GM19452 (cell line): ENCODE data around the gene CHERP.
"Not testable (repeated sequence)": the region's sequence is repeated elsewhere in the genome, so short reads cannot be mapped to it uniquely, and the experiment has no call there.

Source experiments
- ATAC-seq: cut with Tn5 transposase; IDR thresholded peaks from one replicate; pipeline ENCODE4 v1.9.1; 2021; ENCODE audit not compliant: unreplicated experiment

CHERP gene

DNA sequence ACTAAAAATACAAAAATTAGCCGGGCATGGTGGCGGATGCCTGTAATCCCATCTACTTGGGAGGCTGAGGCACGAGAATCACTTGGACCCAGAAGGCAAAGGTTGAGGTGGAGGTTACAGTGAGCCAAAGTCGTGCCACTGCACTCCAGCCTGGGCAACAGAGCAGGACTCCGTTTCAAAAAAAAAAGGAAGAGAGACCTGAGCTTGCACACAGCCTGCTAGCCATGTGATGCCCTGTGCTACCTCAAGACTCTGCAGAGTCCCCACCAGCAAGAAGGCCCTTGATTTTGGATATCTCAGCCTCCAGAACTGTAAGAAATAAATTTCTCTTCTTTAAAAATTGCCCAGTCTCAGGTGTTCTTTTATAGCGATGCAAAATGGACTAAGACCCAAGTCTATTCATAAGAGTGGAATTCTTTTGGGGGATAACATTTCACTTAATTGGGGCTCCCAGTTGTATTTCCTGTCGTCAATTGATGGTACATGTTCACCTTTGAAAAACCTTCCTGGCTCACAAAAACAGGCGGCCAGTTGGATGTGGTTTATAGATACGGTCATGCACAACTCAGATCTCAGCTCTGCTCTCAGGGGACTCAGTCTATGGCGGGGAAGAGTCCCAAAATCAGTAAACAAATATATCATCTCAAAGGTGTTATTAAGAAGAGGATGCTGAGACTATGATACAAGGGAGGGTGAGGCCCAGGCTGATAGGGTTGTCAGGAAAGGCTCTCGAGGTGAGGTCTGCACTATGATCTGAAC, 2.4 kb upstream of the CHERP start:
- no peak for ATAC-seq

DNA sequence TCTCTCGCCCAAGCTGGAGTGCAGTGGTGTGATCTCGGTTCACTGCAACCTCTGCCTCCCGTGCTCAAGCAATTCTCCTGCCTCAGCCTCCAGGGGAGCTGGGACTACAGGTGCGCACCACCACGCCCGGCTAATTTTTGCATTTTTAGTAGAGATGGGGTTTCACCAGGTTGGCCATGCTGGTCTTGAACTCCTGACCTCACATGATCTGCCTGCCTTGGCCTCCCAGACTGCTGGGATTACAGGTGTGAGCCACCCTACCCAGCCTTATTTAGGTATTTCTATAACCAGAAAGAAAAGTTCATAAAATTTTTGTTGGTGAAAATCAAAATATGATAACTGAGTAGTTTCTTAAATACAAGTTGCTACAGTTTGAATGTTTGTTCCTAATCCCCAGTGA, 1.5 kb upstream of the CHERP start:
- not testable (repeated sequence) for ATAC-seq

DNA sequence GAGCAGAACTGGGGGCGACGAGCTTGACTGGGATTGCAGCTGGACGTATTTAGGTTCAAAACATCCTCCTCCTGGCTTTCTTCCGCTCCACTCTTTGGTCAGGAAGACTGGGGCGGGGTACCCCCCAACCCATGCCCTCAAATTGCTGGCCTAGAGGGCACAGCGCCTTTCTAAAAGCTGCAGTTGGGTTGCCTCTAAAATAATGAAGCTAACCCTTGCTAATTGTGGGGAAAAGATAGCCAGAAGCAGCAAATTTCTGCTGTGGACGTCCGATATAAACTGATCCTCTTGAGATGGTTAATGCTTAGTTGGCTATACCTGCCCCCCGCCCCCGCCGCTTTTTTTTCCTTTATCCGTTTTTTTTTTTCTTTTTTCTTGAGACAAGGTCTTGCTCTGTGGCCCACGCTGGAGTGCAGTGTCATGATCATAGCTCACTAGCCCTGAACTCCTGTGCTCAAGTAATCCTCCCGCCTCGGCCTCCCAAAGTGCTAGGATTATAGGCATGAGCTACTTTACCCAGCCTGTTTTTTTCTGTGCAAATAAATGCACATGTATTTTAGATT, 754 bp upstream of the CHERP start:
- ATAC-seq = no peak

DNA sequence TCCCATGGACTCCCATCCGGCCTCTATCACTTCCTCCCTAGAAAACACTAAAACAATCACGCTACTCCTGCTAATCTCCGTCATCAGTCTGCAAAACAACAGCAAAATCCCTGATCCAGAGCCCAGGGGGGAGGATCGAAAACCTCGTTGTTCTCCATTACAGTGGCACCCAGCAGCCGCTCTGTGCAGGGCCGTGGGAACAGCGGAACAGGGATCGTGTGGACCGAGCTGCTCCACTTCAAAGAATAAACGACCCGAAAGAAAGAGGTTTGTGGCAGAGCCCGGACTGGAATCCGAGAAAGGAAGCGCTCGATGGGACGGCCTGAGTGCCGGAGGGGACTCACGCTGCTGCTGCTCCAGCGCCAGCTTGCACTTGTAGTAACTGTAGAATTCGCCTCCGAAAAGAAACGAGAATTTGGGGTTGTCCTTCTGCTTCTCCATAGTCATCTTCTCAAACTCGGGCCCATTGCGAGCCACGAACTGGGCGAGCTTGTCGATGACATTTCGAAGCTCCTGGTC, 652 bp downstream of the CHERP start:
- no peak for ATAC-seq

DNA sequence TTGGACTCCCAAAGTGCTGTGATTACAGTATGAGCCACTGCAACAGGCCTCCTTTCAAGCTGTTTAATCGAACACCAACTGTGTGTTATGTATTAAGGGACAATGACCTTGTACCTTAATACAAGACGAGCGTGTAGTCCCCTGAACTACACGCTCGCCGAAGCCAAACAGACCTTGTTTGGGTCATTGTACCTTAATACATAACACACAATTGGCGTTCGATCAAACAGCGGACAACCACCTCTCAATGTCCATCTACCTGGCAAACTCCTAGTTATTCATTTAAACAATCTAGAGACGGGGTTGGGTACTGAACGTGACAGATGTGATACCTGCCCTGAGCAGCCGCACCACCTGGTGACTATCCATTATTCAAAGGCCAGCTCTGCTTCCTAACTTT, 1.3 kb downstream of the CHERP start:
- no peak for ATAC-seq

DNA sequence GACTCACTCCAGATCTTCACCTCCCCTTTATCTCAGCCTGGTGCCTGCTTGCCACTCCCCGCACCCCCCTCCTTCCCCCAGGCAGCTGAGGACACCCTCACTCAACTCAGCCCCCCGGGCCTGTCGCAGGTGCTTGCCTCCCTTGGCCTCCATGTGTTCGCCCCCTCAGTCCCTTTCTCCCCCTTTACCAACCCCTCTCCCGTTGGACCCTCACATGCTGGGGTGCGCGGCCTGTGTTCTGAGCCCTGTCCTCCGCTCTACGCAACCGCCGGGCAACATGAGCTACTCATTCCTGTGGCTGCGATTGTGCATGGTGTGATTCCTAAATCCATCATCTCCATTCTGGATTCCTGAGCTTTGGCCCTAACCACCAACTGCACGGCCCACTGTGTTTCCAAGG, 5.1 kb downstream of the CHERP start:
- ATAC-seq = no peak

DNA sequence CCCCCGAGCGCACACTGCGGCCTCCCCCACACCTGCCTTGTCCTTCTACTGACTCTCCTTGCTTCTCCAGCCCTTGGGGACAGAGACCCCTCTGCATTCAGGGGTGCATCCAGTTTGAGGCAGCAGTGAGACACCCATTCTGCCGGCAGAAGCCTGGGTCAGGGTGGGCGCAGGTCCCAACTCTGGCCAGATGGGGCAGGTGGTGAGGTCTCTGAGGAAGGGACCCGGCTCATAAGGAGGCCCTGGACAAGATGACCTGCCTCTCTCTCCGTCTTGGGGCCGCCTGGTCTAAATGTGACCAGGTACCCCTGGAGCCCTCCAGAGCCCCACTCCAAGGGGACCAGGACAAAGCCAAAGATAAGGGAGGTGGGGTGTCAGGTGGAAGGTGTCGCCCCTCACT, 6.1 kb downstream of the CHERP start:
- no peak for ATAC-seq

DNA sequence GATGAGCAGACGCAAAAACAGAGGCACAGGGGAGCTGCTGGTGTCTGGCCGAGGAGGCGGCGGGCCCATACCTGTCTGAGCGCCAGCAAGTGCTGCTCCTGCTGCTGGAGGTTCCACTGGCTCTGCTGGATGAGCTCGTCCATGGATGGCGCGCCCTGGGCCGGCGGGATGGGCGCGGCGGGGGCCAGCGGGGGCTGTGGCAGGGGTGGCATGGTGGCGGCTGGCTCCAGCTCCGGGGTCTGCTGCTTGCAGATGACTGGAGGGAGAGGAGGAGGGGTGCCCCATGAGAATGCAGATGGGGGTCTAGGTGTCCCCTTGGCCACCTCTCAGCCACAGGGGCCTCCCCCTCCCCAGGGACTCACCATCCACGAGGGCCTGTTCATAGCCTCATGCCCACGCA, 6.9 kb downstream of the CHERP start:
- no peak for ATAC-seq

DNA sequence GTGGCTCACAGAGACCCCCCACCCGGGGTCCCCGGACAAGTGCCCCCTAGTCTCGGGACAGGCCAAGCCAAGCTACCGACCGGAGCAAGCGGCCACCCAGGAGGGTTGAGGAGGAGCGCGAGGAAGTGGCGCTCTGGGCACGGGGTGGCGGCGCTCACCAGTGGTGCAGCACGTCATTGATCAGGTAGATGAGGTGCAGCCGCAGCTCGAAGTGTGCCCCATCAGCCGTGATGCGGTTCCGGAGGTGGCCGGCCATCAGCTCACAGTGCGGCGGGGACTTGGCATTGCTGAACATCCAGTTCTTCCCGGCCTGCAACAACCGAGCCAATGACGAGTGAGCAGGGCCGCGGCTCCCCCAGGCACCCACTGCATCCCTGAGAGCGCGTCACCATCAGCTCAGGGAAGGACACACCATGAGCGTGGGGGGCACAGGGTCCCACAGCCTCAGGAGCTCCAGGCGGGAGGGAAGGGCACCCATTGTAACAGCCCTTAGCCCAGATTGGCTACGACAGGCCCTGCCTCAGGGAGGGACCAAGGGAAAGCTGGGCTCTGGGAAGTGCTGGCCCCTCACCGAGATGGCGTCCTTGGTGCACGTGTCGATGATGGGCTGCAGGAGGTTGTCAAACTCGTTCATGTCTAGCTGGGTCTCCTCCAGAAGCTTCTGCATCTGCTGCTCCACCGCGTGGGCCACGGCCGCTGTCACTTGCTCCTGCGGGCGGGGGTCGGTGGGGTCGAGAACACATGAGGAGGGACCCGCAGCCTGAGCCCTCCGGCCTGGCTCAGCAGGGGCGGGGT, 9.6 kb downstream of the CHERP start:
- ATAC-seq = no peak

DNA sequence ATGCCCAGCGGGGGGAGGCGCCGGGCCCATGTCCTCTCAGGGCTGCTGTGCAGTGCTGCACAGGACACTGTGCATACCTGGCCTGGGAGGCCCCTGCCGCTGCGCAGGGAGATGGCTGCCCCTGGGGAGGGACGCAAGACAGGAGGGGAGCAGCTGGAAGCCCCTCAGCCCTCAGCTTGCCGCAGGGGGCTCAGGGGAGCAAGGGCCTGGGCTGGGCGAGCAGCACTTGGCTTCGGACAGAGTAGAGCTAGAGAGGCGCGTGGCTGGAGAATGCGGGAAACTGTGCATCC, 10.9 kb downstream of the CHERP start:
- ATAC-seq = no peak

DNA sequence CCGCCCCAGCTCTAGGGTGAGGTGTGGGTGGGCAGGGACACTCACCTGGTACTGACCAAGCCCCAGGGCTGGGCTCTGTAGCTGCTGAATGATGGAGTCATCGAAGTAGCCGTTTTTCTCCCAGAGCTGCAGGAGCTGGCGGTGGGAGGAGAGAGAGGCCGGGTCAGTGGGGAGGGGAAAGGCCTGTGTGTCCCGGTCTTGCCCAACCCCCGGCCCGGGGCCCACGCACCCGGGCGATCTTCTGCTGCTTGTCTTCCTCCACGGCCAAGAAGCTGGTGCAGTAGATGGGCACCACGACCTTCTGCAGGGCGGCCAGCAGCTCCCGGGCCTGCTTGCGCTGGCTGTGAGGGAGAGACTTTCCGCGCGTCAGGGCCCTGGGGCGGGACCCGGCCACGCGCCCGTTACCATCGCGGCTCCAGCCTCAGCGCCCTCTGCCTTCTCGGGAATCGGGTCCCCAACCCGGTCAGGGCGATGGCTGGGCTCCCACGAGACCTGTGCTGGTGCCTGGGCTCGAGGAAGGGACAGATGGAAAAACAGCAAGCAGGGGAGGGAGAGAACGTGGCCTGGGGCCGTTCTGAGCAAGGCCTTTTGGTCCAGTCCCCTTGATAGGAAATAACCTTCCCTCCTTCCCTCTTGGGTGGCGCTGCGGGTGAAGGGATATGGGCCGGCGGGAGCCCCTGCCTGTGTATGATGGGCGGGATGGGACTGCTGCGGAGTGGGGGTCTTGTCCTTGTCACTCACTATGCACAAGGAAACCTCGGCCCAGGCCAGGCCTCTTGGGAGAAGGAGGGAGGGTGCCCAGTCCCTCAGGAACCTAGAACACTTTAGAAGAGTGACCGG, 11.5 kb downstream of the CHERP start:
- ATAC-seq = no peak

DNA sequence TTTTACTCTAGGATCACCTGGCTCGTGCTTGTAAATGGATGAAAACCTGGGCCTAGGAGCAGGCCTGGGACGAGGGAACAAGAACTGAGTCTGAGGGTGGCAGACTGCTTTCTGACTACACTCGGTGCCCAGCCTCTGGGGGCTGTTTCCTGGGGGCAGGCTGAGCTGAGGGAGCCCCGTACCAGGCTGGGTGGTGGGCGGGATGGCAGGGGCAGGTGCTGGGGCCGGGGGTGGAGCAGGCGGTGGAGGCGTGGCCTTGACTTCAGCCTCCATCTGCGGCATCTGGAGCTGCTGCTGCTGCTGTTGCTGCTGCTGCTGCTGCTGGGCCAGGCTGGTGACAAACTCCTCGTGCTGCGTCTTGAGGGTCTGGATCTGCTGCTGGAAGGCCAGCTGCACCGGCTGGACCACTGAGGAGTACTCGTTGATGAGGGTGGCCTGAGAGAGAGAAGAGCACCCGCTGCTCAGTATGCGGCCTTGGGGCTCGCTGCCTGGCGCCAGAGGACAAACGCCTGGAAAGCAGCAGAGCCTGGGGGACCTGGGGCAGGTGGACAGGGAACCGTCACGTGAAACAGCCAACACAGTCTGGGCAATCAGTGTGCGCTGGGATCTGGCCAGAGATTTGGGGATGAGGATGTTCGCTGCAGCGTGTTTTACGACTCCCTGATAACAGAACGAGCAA, 12.6 kb downstream of the CHERP start:
- no peak for ATAC-seq

DNA sequence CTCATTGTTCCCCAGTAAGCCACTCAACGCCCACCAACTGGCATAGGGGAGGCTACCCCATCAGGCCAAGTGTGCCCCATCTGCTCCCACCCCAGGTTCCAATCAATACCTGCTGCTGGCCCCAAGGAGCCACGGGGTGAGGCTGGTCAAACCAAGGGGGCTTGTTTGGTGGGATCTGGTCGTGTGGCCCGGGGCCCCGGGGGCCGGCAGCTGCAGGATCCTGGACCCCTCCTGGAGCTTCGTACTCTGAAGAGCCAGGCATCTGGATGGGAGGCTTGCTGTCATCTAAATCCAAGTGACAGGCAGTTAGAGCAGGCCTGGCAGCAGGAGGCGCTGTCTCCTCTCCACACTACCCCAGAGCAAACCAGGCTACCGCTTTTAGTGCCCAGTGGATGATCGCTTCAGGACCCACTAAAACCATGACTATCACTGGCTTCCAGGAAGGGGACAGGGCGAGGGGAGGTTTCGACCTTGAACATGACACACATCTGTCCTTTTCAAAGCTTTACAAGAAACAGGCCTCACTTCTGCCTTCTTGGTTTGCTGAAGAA, 14.2 kb downstream of the CHERP start:
- ATAC-seq = no peak

DNA sequence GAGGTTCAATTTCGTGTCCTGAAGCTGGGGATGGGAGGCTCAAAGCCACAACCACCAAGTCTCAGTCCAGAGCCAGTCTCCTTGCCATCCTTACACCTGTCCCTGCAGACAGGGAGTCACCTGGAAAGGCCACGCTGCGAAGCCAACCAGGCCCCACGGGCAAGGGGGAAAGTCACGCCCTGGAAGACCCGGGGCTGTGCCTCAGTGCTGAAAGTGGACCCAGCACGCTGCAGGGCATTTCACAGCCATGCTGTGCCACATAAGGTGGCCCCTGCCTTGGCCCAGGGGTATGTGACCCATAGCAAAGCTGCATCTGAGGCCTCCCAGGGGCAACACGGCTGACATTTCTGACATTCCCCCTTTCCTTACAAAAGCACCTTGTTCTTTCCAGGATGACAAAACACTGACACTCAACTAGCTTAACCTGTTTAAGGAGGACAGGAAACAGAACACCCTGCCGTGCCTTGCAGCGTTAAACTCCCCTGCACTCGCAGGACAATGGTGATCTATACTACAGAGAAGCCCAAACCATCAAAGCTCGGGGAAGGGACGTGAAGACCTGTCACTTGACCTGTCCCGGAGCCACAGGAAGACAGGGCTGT, 14.8 kb downstream of the CHERP start:
- ATAC-seq = no peak

DNA sequence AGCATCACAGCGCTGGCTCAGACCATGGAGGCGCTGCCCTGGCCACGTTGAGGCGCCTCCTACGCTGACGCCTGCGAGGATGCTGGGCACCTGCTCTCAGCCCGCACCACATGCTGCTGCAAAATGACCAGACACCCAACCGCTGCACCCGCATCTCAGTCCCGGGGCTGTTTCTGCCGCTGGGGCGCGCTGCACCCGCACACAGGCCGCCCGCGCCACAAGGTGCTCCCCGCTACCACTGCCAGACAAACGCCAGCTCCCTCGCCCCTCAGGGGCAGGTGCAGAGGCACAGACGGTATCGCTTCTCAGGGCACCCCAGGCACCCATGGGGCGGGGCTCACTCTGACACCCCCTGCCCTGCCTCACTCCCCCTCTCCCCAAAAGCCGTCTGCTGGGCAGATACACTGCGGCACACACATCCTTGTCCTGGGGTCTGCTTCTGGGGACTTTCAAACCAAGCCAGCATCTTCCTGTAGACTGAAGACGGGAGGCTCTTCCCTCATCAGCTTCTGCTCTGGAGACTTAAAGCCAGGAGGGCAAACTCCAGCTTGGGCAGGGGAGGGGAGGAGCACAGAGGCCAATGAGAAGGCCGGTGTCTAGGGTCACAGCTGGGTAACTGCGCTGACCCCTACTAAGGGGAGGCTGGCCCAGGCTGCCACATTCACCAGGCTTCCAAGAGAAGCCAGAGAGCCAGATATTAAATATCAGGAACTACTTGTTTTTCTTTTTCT, 16.3 kb downstream of the CHERP start:
- ATAC-seq = no peak

DNA sequence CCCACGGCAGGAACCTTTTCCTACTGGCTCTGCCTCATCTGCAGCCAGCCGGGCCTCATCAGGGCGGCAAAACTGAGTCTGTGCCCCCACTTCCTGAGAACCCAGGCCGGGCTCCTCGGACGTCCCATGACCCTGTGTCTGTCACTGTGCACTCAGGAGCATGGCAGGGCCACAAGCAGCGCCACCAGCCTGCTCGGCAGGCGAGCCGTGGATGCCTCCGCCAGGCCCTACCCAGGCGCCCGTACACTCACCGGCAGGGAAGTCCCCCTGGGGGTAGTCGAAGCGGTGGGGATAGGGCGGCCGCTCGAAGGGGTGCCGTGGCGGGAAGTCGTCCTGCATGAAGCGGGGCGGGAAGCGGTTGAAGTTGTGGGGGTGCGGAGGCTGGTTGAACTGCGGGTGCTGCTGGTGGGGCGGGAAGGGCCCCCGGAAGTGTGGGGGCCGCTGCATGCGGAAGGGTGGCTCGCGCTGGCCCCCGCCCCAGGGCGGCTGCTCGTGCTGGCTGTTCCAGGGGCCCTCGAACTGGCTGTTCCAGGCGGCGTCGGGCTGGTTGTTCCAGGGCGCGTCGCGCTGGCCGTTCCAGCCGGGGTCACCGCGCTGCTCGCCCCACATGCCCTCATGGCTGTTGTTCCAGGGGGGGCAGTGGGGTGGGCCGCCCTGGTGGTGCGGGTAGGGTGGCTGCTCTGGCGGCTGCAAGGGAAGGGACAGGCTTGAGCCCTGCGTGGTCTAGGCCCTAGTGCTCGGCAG, 17.1 kb downstream of the CHERP start:
- no peak for ATAC-seq

DNA sequence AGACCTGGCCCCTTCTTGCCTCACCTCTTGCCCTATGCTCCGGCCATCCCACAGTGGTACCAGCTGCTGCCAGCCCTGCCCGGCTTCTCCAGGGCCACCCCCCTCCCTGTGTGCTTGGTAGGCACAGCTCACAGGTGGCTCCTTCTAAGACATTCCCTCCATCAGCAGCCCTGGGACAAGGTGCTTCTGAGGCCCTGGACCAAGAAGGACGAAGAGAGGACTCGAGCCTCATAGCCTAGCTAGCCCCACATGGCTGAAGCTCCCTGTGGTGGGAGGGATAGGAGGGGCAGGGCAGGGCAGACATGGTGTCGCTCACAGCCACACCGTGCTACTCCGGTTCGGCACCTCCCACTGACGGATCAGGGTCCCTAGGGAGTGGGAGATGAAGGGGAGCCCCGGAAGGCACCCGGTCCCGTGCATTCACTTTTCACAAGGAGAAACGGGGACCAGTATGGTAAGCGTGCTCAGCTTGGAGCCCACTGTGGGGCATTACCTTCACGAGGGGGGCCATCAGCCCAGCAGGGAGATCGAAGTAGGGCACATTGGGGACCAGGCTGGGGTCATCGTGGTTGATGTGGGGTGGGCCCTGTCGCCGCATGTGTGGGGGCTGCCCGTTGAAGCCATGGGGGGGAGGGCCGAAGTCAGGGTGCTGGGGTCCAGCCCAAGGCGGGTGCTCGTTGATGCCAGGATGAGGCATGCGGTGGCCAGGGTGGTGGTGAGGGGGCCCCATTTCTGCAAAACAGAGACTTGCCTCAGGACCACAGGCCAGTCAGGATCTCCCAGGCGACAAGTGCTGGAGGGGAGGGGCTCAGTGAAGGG, 19.5 kb downstream of the CHERP start:
- no peak for ATAC-seq
